MV-4-11 (cell line): Measurements from ENCODE around the gene GET4.

Experiments used
- DNase-seq: peaks from one replicate; lab custom pipeline; 2025; lab: John Stamatoyannopoulos, UW

The GET4 gene

GRCh38 chr7:900331-901040 lies 24.1 kb downstream of the GET4 start:
- no peak for DNase-seq

GRCh38 chr7:901041-901387 lies 24.7 kb downstream of the GET4 start:
- DNase-seq = no peak

DNA sequence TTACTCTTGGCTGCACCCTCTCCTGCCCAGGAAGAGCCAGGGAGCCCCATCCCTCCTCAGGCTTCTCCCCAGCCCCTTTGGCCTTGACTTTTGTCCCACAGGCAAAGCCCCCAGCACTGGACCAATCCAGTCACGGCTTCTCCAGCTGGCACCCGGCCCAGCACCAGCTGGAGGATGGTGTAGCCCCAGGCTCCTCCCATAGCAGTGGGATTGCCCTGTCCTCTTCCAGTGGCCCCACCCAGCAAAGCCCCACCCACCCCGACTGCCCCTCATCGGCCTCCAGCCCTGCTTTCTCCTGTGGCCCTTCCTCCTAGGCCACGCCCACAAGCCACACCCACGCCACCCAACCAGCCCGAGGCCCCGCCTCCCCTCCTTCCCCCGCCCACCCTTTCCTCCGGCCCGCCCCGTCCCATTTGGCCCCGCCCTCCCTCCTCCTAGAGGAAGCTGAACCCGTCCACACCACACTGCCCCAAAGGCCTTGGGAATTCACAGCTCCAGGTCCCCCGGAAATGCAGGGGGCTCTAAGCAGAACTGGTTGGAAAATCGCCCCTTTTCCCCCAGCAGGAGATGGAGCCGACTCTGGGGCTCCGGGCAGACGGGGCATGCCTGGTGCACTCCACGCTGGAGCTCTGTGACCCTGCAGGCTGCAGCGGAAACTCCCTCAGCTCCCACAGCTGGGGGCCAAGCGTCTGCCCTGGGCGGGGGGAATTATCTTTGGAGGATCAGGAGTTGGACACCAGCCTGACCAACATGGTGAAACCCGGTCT lies 25.2 kb downstream of the GET4 start:
- DNase-seq = peak; percentile 79

- no peak for DNase-seq
Measured at GRCh38 chr7:902996-903395, 26.6 kb downstream of the GET4 start.

DNA sequence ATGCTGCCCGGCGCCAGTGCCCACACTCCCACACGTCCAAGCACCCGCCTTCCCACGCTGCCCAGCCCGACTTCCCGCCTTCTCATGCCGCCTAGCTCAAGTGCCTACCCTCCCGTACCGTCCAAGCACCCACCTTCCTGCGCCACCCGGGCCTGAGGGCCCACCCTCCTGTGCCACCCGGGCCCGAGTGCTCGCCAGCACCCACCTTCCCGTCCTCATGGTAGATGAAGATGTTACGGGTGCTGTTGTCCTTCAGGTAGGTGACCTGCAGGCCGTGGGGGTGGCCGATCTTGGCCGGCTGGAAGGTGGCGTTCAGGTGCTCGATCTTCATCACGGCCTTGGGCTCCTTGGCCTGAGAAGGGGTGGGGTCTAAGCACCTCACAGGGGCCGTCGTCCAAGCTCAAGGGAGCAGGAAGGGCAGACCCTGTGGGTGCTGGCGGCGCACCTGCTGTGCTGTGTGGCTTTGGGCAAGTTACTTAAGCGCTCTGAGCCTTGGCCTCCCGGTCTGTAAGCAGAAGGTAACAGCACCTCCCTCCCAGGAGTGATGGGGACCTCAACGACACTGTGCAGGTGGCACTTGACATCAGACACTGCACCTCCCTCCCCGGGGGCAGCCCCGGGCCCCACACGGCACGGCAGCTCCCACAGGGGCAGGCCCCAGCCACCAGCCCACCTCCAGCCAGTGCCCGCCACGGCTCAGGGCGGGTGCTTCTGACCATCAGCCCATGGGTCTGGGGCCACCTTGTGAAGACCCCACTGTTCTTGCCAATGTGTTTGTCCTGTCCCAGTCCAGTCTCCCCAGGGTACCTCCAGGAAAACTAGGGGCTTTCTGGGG lies 27.8 kb downstream of the GET4 start:
- no peak for DNase-seq

DNA sequence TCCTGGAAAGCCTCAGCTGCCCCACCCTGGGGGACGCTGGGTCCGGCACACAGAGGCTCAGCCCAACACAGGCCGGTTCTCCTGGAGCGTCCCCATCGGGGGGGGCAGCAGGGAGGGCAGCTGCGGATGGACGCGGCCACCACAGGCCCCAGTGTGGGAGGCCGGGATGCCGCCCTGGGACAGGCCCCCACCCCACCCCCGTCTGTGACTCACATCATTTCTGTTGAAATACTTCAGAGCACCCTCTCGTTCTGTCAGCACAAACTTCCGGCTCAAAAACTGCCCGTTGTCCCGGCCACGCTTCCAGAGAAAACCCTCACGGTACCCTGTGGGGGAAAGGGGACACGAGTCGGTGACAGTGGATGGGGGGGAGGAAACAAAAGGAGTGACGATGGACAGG lies 28.5 kb downstream of the GET4 start:
- DNase-seq = no peak

- no peak for DNase-seq
Measured at GRCh38 chr7:906776-907157, 30.4 kb downstream of the GET4 start.

DNA sequence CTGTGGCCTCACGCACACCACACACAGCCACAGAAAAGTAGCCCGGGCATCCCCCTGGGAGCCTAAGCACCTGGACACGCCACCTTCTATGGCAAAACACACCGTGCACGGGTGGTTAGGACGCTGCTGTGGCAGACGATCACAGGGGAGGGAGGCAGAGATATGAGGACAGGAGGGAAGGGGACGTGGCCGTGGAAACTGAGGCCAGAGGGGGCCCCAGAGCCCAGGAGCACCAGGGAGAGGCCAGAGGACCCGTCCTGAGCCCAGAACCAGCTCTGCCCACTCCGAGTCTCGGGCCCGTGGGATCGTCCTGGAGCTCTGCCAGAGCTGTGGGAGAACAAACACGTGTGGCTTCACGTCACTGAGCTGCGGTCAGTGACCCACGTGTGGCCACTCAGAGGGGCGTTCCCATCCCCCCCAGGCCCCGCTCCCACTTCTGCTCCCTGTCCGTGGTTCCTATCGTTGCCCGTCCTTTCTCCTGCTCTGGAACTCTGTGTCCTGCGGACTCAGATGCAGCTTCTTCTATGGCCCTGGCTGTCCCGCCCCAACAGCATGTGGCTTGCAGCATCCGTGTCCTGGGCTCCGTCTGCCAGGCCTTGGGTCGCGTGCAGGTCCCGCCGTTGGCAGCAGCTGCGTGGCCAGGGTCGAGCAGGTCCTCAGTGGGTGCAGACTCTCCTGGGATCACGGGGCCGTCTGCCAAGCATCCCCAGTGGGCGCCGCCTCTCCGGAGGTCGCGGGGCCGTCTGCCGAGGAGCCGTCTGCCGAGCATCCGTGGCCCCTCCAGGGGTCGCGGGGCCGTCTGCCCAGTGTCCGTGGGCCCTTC lies 31.0 kb downstream of the GET4 start:
- peak; percentile 55 for DNase-seq

DNA sequence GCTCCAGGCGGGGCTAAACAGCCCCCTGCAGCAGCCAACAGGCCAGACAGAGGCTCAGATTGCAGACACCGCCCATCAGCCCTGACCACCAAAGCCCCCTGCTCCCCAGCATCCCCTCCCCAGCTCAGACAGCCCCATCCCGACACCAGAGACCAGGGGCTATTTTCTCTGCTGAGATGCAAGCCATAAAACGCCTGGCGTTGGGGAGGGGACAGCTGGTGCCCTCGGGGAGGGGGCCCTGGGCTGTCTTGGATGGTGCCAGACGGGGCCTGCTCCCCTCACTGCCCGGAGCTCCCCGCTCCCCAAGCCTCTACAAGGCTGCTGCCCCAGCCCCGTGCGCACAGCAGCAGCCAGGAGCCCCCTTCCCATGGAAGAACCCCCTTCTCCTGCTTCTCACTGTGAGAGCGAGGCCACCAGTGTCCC lies 31.8 kb downstream of the GET4 start:
- DNase-seq = no peak

DNA sequence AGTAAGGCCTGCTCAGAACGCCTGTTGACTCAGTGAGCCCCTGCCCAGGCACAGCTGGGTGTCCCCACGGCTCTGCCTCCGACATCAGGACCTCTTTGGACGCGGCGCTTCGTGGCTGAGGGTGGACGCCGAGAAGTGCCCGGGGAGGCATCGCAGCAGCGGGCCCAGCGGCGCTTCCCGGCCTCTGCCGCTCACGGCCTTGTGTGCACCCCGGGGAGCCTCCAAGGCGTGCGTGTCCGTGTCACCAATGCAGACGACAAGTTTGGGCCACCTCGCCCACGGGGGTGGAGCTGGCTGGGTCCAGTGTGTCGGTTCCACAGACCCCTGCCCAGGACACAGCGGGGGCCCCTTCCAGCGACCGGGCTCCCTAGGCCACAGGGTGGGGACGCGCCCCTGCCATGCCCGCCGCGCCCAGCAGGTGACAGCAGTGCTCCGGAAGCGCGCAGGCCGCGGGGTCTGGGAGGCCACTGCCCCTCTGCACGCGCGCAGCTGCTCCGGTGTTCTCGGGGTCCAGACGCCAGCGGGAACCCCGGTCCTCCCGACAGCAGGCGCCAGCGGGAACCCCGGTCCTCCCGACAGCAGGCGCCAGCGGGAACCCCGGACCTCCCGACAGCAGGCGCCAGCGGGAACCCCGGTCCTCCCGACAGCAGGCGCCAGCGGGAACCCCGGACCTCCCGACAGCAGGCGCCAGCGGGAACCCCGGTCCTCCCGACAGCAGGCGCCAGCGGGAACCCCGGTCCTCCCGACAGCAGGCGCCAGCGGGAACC lies 32.4 kb downstream of the GET4 start:
- DNase-seq = peak; percentile 39

DNA sequence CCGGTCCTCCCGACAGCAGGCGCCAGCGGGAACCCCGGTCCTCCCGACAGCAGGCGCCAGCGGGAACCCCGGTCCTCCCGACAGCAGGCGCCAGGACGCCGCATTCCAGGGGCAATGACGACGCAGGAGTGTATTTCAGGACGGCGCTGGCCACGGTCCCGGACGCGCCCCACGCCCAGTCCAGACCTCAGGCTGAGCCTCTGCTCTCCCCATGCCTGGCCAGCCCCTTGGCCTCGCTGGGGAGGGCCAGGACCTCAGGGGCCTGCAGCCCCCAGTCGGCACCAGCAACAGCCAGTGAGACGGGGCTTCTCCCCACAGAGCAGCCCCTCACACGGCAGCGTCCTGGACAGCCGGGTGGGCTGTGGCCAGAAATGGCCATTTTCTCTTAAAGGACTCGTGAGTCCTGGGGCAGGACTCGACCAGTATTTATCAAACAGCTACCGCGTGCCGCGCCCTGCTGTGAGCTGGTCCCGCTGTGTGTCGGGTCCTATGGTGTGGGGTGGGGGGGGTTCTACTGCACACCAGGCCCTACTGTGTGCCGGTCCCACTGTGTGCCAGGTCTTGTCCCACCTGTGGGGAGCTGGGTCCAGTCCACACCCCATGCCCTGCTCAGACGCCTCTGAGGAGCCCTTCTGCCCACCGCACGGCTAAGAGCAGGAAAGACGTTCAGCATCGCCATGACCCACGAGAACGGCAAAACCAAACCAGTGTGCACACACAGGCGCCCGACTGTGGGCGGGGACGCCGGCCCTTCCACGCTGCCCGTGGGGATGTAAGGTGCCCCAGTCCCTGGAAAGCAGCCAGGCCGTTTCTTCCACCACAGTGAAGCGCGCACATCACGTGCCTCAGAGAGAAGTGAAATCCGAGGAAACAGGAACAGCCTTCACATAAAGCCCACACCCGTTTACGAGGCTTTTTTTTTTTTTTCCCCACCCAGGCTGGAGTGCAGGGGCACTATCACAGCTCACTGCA lies 33.3 kb downstream of the GET4 start:
- peak; percentile 98 for DNase-seq

GRCh38 chr7:910441-910861 lies 34.1 kb downstream of the GET4 start:
- no peak for DNase-seq

- DNase-seq = no peak
Measured at GRCh38 chr7:910931-911431, 34.6 kb downstream of the GET4 start.

GRCh38 chr7:911791-912480 lies 35.6 kb downstream of the GET4 start:
- DNase-seq = no peak

DNA sequence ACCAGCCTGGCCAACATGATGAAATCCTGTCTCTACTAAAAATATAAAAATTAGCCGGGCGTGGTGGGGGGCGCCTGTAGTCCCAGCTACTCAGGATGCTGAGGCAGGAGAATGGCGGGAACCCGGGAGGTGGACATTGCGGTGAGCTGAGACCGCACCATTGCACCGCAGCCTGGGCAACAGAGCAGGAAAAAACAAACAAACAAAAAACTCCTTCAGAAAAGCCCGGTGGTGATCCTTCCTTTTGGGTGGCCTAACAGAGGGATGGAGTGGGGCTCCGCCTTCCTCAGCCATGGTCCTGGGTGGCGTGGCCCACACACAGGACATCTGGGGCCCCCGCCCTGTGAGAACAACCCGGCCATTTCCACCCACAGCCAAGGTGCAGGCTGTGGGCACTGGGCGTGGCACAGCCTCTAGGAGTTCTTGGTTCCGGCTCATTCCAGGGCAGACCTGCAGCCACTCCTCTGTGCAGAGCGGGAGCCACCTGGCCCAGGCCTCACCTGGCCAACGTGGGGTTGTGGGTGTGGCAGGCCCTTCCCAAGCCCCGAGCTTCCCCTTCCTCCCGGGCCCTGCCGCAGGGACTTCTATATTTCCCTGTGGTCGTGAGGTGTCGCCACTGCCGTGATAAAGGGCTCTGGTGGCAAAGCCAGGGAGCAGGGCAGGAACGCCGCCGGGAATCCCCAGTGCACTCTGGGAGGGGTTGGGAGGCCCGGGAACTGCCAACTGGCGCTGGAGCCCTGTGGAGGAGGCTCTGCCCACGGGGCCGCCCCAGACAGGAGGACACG lies 37.6 kb downstream of the GET4 start:
- DNase-seq = no peak

DNA sequence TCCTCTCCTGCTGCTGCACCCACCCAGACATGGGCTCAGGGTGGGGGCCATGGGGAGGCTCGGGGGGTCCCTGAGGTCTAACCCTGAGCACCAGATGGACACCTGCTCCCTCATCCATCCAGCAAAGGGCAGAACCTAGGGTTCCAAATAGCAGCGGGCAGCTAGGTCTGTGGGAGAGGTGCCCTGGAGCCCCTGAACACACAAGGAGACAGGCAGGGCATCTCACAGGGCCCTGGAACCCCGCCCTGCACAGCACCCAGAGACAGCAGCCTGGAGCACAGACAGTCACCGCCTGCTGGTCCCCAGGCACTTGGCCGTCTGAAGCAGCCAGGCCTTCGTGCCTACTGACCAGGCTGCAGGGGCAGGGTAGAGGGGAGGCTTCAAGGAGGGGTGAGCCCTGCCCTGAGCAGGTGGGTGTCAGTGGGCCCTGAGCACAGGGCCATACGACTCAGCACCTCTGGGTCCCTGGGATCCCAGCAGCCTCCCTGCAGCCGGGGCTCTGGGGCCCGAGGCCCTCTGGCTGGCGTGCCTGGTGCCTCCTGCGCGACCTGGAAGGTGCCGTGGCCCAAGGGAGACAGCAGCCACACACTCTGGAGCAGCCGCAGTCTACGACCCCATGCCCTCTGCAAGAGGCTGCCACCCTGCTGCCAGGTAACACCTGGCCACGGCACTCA lies 38.3 kb downstream of the GET4 start:
- DNase-seq = no peak

- no peak for DNase-seq
Measured at GRCh38 chr7:915291-916218, 39.2 kb downstream of the GET4 start.
